IMR-90 (cell line): ENCODE measurements around the gene RAG1. TPM values are rescaled to one million over a fixed set of nuclear protein-coding genes. Genes with fewer than 3 reads are reported as not detected.

Experiments
- ATAC-seq: fragments of 200-7000 bp; cut with Tn5 transposase; 2 replicates; pipeline ENCODE4 v1.9.1; 2020; ENCODE audit warnings: low read depth, mild to moderate bottlenecking, moderate library complexity
- BruUV-seq: library from RNA; stranded (reverse); fragments of 400-500 nt; replicated peaks from 2 replicates; lab custom pipeline; 2021; lab: Mats Ljungman, UMichigan
- CTCF ChIA-PET: fragments of 300-600 bp; formaldehyde crosslinking; extraction: SDS; loops from one replicate; lab custom pipeline; 2021; ENCODE audit warnings: antibody characterized with exemption; lab: Yijun Ruan, JAX
- POLR2A ChIA-PET: fragments of 300-600 bp; sonication (Branson Sonifier 250); formaldehyde crosslinking; loops from one replicate; lab custom pipeline; 2022; ENCODE audit warnings: antibody characterized with exemption; ENCODE audit not compliant: unreplicated experiment; lab: Charles Lee
- DNase-seq: peaks from one replicate; pipeline ENCODE4 v3.0.0; 2013
- H2AFZ ChIP-seq: replicated peaks from 2 replicates; pipeline ENCODE3; 2013; ENCODE audit warnings: low read length, mild to moderate bottlenecking; ENCODE audit not compliant: poor library complexity
- H2AK5ac ChIP-seq: 2 replicates; pipeline ENCODE4 v1.6.1; 2013; ENCODE audit warnings: low read depth, low read length, inconsistent platforms
- H2AK9ac ChIP-seq: replicated peaks from 2 replicates; pipeline ENCODE3; 2013; ENCODE audit warnings: mild to moderate bottlenecking, low read depth, low read length, moderate library complexity; ENCODE audit not compliant: poor library complexity
- H2BK120ac ChIP-seq: 2 replicates; pipeline ENCODE4 v1.6.1; 2013; ENCODE audit warnings: low read depth, low read length, inconsistent platforms
- H2BK15ac ChIP-seq: 3 replicates; pipeline ENCODE4 v1.6.1; 2013; ENCODE audit warnings: low read depth, low read length, inconsistent platforms
- H2BK20ac ChIP-seq: 2 replicates; pipeline ENCODE4 v1.6.1; 2013; ENCODE audit warnings: low read depth, mild to moderate bottlenecking, inconsistent platforms, low read length, moderate library complexity
- H2BK5ac ChIP-seq: 2 replicates; pipeline ENCODE4 v1.6.1; 2013; ENCODE audit warnings: mild to moderate bottlenecking, low read depth, low read length, inconsistent platforms; ENCODE audit not compliant: poor library complexity, severe bottlenecking
- H3K14ac ChIP-seq: replicated peaks from 2 replicates; pipeline ENCODE4 v1.6.1; 2013; ENCODE audit warnings: low read depth, low read length, inconsistent platforms
- H3K18ac ChIP-seq: 2 replicates; pipeline ENCODE4 v1.6.1; 2013; ENCODE audit warnings: low read depth, low read length, control low read depth
- H3K23ac ChIP-seq: 2 replicates; pipeline ENCODE4 v1.6.1; 2013; ENCODE audit warnings: low read depth, low read length, inconsistent platforms
- H3K27ac ChIP-seq: 2 replicates; pipeline ENCODE4 v1.5.1; 2013; ENCODE audit warnings: mild to moderate bottlenecking, control low read depth, low read length; ENCODE audit not compliant: insufficient read depth
- H3K27me3 ChIP-seq: 2 replicates; pipeline ENCODE4 v1.6.1; 2013; ENCODE audit warnings: low read length; ENCODE audit not compliant: control insufficient read depth, insufficient read depth
- H3K36me3 ChIP-seq: 2 replicates; pipeline ENCODE4 v1.6.1; 2013; ENCODE audit warnings: low read length, mixed read lengths; ENCODE audit not compliant: control insufficient read depth, insufficient read depth
- H3K4ac ChIP-seq: 2 replicates; pipeline ENCODE4 v1.6.1; 2013; ENCODE audit warnings: low read depth, low read length, inconsistent platforms
- H3K4me1 ChIP-seq: 2 replicates; pipeline ENCODE4 v1.6.1; 2013; ENCODE audit warnings: low read length, mixed read lengths; ENCODE audit not compliant: control insufficient read depth, insufficient read depth
- H3K4me2 ChIP-seq: 2 replicates; pipeline ENCODE4 v1.6.1; 2013; ENCODE audit warnings: low read depth, mild to moderate bottlenecking, control low read depth, low read length, moderate library complexity
- H3K4me3 ChIP-seq: 2 replicates; pipeline ENCODE4 v1.5.1; 2013; ENCODE audit warnings: low read depth, mild to moderate bottlenecking, control low read depth, low read length, moderate library complexity; ENCODE audit not compliant: insufficient read depth
- H3K56ac ChIP-seq: 2 replicates; pipeline ENCODE4 v1.6.1; 2013; ENCODE audit warnings: low read length, inconsistent platforms; ENCODE audit not compliant: insufficient read depth; ENCODE audit errors: extremely low read depth
- H3K79me1 ChIP-seq, 2 experiments: 2 replicates each; pipeline ENCODE4 v1.6.1; 2013; ENCODE audit warnings: low read length in 2 of 2, inconsistent platforms in 1 of 2, low read depth in 1 of 2
- H3K9ac ChIP-seq: 2 replicates; pipeline ENCODE4 v1.6.1; 2013; ENCODE audit warnings: low read depth, low read length, control low read depth
- H3K9me1 ChIP-seq: 2 replicates; pipeline ENCODE4 v1.6.1; 2013; ENCODE audit warnings: low read length, inconsistent platforms; ENCODE audit not compliant: insufficient read depth
- H3K9me3 ChIP-seq: 2 replicates; pipeline ENCODE4 v1.6.1; 2013; ENCODE audit warnings: low read length; ENCODE audit not compliant: control insufficient read depth, insufficient read depth
- H4K20me1 ChIP-seq: 2 replicates; pipeline ENCODE4 v1.6.1; 2013; ENCODE audit warnings: low read length, inconsistent platforms; ENCODE audit not compliant: insufficient read depth
- H4K5ac ChIP-seq: 2 replicates; pipeline ENCODE4 v1.6.1; 2013; ENCODE audit warnings: mild to moderate bottlenecking, low read depth, low read length, control low read depth
- H4K8ac ChIP-seq, 2 experiments: 2 replicates each; pipeline ENCODE4 v1.6.1; 2013; ENCODE audit warnings: low read depth in 2 of 2, low read length in 2 of 2, control low read depth in 1 of 2, inconsistent platforms in 1 of 2
- H4K91ac ChIP-seq: 2 replicates; pipeline ENCODE4 v1.6.1; 2013; ENCODE audit warnings: low read depth, low read length, inconsistent platforms; ENCODE audit not compliant: insufficient read depth
- BHLHE40 ChIP-seq: fragments of 150-350 bp; IDR thresholded peaks from 2 replicates; pipeline ENCODE4 v1.6.1; 2016; ENCODE audit warnings: mild to moderate bottlenecking, low read depth, low read length
- CEBPB ChIP-seq: IDR thresholded peaks from 2 replicates; pipeline ENCODE4 v1.6.1; 2012; ENCODE audit warnings: low read depth, low read length, improper control_type of control experiment
- CHD1 ChIP-seq: IDR thresholded peaks from 2 replicates; pipeline ENCODE4 v1.6.1; 2012; ENCODE audit warnings: low read depth, low read length, improper control_type of control experiment
- CTCF ChIP-seq: conservative IDR thresholded peaks from 2 replicates; pipeline ENCODE4 v1.5.1; 2012; ENCODE audit warnings: mild to moderate bottlenecking, low read depth, low read length, improper control_type of control experiment
- FOS ChIP-seq: fragments of 150-350 bp; IDR thresholded peaks from 2 replicates; pipeline ENCODE4 v1.6.1; 2016; ENCODE audit warnings: low read depth, low read length
- MAFK ChIP-seq: IDR thresholded peaks from 2 replicates; pipeline ENCODE4 v1.6.1; 2012; ENCODE audit warnings: low read depth, low read length, improper control_type of control experiment
- MAZ ChIP-seq: IDR thresholded peaks from 2 replicates; pipeline ENCODE4 v1.6.1; 2012; ENCODE audit warnings: low read depth, mild to moderate bottlenecking, low read length, improper control_type of control experiment, moderate library complexity, borderline replicate concordance
- MXI1 ChIP-seq: IDR thresholded peaks from 2 replicates; pipeline ENCODE4 v1.6.1; 2012; ENCODE audit warnings: low read depth, mild to moderate bottlenecking, low read length, moderate library complexity, borderline replicate concordance
- RAD21 ChIP-seq: IDR thresholded peaks from 2 replicates; pipeline ENCODE4 v1.6.1; 2012; ENCODE audit warnings: low read length, improper control_type of control experiment
- RFX5 ChIP-seq: IDR thresholded peaks from 2 replicates; pipeline ENCODE4 v1.8.0; 2012; ENCODE audit warnings: low read depth, mild to moderate bottlenecking, low read length, moderate library complexity
- SMC3 ChIP-seq: fragments of 150-350 bp; IDR thresholded peaks from 2 replicates; pipeline ENCODE4 v1.6.1; 2016; ENCODE audit warnings: low read depth, mild to moderate bottlenecking, antibody characterized with exemption, low read length, moderate library complexity
- USF2 ChIP-seq: fragments of 150-350 bp; IDR thresholded peaks from 2 replicates; pipeline ENCODE4 v1.6.1; 2017; ENCODE audit warnings: mild to moderate bottlenecking, antibody characterized with exemption, low read length, low read depth
- dilution Hi-C: fragments of 300-500 bp; cut with HindIII; formaldehyde crosslinking; loops from one replicate; pipeline ENCODE4 v1.14.3; 2018; ENCODE audit warnings: low sequenced_read_pairs; ENCODE audit not compliant: unreplicated experiment
- in situ Hi-C: fragments of 300-500 bp; cut with MboI; formaldehyde crosslinking; loops from 3 replicates; pipeline ENCODE4 v1.14.3; 2019; ENCODE audit warnings: low sequenced_read_pairs, inconsistent platforms, mixed read lengths
- intact Hi-C: fragments of 100-400 bp; cut with micrococcal nuclease; formaldehyde crosslinking; loops from 2 replicates; pipeline ENCODE4 v1.10.0; 2022
- polyA plus RNA-seq, 3 experiments: library from polyadenylated mRNA; depleted of rRNA; stranded (reverse); fragments of >200 nt; gene quantifications; 2 replicates each; pipeline ENCODE4 v1.2.3, GENCODE V29; 2012; ENCODE audit warnings: low replicate concordance in 1 of 3
- total RNA-seq: library from RNA; depleted of rRNA; stranded (reverse); fragments of >200 nt; gene quantifications from 2 replicates; pipeline ENCODE4 v1.2.3, GENCODE V29; 2012
- TF ChIP-seq, protein P1 (sequence below): fragments of 150-350 bp; IDR thresholded peaks from 2 replicates; pipeline ENCODE4 v1.6.1; 2016; ENCODE audit warnings: low read depth, mild to moderate bottlenecking, low read length, moderate library complexity, borderline replicate concordance

Gene RAG1
- total and polyA plus RNA-seq, 2 of the 4 experiments (the other 2 are of a cell fraction): 0.14 to 0.72 TPM

- in situ Hi-C loops: no loop called here
- Histone ChIP-seq H3K9me3 (no peaks in the 10 kb centered on the region), H2AK5ac (no peak overlapping the region), H3K14ac (no peak overlapping the region), H3K9ac (no peak overlapping the region), H4K8ac (no peak overlapping the region), H4K5ac (no peak overlapping the region), H2BK5ac (no peak overlapping the region), H3K18ac (no peak overlapping the region), H3K4ac (no peak overlapping the region), H4K91ac (no peak overlapping the region), H3K4me2 (no peak overlapping the region), H3K56ac (no peak overlapping the region), H2BK120ac (no peak overlapping the region), H2AFZ (no peak overlapping the region), H3K4me1 (no peaks in the 10 kb centered on the region), H4K20me1 (no peaks in the 10 kb centered on the region), H3K27ac (no peak overlapping the region), H3K9me1 (no peaks in the 10 kb centered on the region), H2BK20ac (no peak overlapping the region), H3K4me3 (no peak overlapping the region), H3K36me3 (no peaks in the 10 kb centered on the region), H3K23ac (no peak overlapping the region), H3K79me1 (no peaks in the 10 kb centered on the region), H3K27me3 (no peaks in the 10 kb centered on the region), H2BK15ac (no peak overlapping the region), H2AK9ac (no peak overlapping the region)
- ATAC-seq (no peak), DNase-seq (no peak)
- BruUV-seq: no TSS peak
- POLR2A ChIA-PET: no interaction called here
- intact Hi-C loops: loop anchor here (5.0 kb wide), 1 partner anchor 33 kb away; no protein-coding TSS in a partner anchor
- dilution Hi-C loops: no loop called here
- CTCF ChIA-PET: interaction anchor here (1.0 kb wide), 1 partner anchor 56 kb away, joined by 4 read pairs; no protein-coding TSS in a partner anchor
- TF ChIP-seq USF2 (no peak), RFX5 (no peak), BHLHE40 (no peak), CEBPB (no peak), CTCF (no peak), CHD1 (no peak), MAZ (no peak), RAD21 (no peak), MXI1 (no peak), SMC3 (no peak), MAFK (no peak), FOS (no peak)
- TF ChIP-seq, protein P1, sequence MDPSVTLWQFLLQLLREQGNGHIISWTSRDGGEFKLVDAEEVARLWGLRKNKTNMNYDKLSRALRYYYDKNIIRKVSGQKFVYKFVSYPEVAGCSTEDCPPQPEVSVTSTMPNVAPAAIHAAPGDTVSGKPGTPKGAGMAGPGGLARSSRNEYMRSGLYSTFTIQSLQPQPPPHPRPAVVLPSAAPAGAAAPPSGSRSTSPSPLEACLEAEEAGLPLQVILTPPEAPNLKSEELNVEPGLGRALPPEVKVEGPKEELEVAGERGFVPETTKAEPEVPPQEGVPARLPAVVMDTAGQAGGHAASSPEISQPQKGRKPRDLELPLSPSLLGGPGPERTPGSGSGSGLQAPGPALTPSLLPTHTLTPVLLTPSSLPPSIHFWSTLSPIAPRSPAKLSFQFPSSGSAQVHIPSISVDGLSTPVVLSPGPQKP: no peak
These were observed 52.4 kb downstream of the RAG1 start for GRCh38 chr11:36620246-36620645.
